Right hindlimb (tissue), 1 donor: ENCODE results near the gene UBE2J2.
"Not testable (repeated sequence)": the region's sequence is repeated elsewhere in the genome, so short reads cannot be mapped to it uniquely, and the experiment has no call there.

Experiments
- DNase-seq: peaks from one replicate; pipeline ENCODE4 v3.0.0-alpha.2; 2018

UBE2J2 gene

GRCh38 chr1:1253972-1254666 lies 19.5 kb downstream of the UBE2J2 start:
- DNase-seq = no peak

DNA sequence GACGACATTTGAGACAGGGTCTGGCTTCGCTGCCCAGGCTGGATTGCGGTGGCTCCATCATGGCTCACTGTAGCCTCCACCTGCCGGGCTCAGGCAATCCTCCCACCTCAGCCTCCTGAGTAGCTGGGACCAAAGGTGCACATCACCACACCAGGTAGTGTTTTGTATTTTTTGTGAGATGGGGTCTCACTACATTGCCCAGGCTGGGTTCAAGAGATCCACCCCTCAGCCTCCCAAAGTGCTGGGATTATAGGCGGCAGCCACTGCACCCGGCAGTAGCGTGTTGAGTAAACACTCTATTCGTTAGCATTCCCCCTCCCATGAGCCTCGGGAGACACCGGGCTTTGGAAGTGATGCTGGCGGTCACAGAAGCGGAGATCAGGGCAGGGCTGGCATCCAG lies 20.3 kb downstream of the UBE2J2 start:
- no peak for DNase-seq

DNA sequence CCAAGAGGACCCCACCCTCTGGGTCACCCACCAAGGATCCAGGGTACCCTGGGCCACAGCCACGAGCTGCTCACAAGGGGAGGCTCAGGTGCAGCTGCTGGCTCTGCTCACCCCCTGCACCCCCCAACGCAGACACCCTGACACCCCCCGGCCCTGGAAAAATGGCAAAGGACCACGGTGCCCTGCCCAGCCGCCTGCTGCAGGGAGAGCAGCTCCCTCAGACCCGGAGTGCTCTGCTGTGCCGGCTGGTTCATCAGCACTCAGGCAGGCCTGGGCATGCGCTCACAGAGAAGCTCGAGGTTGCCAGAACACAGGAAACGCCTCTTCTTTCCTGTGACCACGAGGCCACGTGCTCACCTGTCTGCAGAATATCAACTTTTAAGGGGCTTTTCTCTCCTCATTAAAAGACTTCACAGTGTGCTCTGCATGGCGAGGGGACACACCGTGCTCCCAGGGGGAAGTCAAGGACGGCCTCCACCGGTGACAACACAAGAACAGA lies 22.8 kb downstream of the UBE2J2 start:
- no peak for DNase-seq

GRCh38 chr1:1248009-1248913 lies 25.4 kb downstream of the UBE2J2 start:
- not testable (repeated sequence) for DNase-seq

- DNase-seq = no peak
These were observed 26.2 kb downstream of the UBE2J2 start for GRCh38 chr1:1247341-1247913.

GRCh38 chr1:1246577-1247340 lies 26.9 kb downstream of the UBE2J2 start, which contains the start of gene C1QTNF12:
Gene C1QTNF12 (minus strand): TSS chr1:1246722. CDS start chr1:1246690, 32 bp downstream.
- DNase-seq = no peak

- DNase-seq = no peak
These were observed 27.7 kb downstream of the UBE2J2 start for GRCh38 chr1:1245817-1246576.

DNA sequence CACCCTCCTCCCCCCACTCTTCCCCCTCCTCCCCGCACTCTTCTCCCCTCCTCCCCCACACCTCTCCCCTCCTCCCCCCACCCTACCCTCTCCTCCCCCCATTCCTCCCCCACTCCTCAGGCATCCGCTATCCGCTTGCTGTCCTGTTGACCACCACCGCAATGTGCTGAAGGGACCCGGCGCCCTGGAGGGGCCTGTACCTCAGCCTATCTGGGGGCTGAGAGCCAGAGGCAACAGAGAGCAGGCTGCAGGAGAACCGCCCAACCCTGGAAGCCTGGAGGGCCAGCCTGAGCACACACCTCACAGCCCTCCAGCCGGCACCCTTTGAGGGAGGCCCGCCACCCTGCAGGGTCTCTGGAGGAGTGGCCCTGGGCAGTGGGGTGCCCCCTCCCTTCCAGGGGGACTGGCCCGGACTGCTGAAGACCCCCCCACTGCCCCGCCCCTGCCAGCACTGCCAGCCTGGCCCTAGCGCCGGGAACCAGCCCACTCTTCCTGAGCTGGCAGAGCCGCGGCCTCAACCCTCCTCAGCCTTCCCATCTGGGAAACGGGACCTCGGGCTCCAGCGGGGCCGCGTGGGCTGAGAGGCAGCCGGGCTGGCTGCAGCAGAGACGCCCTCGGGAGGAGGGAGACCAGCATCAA lies 28.4 kb downstream of the UBE2J2 start:
- no peak for DNase-seq

DNA sequence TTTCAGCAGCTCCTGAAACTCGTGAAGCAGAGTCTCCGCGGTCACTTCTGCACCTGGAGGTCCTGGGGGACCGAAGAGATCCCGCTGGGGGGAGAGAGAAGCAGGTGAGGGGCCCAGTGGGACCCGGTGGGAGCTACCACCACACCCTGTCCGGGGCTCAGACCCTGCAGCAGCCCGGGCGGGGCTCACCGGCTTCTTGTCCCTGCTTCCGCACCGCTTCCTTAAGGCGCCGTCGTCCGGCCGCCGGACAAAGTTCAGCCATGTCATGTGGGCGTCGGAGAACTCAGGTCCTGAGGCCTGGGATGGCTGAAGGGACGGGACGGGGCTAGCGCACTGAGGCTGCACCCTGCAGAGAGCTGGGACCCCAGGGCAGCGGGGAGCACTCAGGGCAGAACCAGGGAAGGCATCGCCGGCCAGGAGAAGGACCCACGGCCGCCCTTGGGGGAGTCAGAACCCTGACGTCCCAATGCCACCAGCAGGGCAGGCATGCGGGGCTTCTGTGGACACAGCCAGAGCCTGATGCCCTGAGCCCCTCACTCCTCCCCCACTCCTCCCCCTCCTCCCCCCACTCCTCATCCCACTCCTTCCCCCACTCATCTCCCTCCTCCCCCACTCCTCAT lies 29.4 kb downstream of the UBE2J2 start:
- no peak for DNase-seq

DNA sequence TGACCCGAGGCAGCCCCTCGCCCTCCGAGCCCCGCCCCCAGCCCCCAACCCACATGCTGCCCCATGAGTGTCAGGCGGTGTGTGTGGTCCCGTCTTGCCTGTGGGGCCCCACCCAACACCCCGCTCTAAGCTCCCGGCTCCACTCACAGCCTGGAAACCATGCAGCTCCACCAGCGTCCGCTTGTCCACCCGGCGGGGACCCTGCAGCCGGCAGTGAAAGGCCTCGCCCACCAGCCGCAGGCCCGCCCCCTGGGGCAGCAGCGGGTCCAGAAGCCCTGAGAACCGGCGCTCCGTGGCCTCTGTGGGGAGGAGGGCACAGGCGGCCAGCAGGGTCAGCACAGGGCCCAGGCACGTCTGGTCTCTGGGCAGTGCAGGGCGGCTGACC lies 29.9 kb downstream of the UBE2J2 start:
- no peak for DNase-seq

DNA sequence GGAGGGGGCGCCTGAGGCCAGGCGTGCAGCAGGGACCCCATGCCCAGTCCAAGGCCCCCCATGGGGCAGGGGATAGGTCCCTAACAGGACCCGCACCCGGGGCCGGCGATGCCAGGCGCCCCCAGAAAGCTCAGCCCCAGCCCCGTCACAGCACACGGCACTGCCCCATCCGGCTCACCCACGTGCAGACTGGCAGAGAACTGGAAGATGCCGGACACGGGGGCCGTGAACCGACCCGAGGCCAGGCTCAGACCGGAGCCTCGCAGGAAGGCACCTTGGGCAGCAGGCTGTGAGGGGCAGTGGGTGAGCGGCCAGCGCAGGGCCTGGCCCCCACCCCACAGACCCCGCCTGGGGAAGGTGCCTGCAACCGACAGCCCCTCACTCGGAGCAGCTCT lies 30.4 kb downstream of the UBE2J2 start:
- DNase-seq = no peak

DNA sequence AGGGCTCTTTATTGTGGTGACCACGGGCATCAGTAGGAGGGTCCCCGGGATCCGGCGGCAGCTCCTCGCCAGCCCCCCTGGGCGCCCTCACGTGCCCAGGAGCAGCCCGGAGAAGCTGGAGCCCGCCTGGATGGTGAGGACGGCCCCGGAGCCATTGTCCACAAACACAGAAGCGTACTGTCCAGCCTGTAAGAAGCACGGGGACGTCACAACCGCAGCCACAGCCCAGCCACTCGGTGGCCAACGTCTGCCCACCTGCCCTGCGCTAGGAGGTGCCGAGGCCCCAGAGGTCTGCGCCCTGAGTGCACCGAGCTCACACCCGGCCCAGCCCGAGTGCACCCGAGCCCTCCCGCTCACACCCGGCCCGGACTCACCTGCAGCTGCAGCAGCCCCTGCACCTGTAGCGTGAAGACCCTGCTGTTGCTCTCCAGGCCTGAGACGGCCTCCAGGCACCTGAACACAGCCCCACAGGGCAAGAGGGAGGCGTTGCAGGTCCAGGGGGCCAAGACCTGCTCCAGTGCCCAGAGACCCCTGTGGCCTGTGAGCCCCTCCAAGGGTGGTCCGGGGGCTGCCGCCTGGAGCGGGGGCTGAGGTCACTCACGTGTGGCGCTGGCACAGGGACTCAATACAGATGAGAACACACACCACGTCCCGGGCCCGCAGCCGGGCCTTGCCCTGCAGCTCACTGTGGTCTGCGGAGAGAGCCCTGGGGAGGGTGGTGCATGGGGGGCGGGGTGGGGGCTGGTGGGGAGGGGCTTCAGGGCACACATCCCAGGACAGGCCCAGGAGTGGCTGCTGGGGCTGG lies 31.0 kb downstream of the UBE2J2 start:
- DNase-seq = no peak

DNA sequence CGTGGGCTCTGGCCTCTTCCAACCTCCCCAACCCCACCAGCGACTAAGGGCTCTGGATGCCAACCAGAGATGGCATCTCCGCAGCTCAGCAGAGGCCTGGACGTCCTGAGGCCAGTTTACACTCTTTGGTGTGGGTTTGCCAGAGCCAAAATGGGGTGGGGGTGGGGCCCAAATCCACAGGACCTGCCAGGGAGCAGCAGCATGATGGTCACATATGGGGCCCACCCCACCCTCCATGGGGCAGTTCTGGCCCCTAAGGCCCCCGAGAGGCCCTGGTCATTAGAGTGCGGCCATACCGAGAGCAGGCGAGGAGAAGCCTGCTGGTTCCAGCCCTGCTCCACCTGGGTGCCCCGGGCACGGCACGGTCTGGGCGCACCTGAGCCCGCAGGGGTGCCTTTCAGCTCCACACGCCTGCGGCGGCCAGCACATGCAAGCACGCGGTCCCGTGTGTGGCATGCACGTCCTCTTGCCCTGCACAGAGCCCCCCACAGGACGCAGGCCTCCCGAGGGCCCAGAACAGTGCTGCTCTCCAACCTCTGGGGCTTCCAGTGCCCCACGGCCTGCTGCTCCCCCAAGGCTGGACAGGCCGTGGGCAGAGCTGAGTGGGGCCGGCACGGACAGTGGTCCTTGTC lies 31.9 kb downstream of the UBE2J2 start:
- DNase-seq = no peak

- no peak for DNase-seq
These were observed 32.6 kb downstream of the UBE2J2 start for GRCh38 chr1:1240822-1241587.

DNA sequence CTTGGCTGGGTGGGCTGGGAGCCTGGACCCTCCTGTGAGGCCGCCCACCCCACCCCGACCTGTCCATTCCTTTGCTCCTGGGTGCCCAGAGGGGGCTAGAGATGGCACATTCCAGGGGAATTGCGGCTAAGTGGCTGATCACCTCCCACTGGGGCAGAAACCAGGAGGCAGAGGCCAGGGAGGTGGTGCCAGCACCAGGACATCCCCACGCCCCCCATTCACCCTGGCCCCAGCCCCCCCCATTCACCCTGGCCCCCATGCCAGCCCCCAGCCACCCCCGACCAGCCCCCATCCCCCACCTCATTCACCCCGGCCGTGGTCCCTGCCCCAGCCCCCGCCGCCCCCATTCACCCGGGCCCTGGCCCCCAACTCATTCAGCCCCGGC lies 33.3 kb downstream of the UBE2J2 start:
- no peak for DNase-seq

- DNase-seq = no peak
These were observed 33.9 kb downstream of the UBE2J2 start for GRCh38 chr1:1239614-1240347.

GRCh38 chr1:1239227-1239613 lies 34.4 kb downstream of the UBE2J2 start:
- no peak for DNase-seq

DNA sequence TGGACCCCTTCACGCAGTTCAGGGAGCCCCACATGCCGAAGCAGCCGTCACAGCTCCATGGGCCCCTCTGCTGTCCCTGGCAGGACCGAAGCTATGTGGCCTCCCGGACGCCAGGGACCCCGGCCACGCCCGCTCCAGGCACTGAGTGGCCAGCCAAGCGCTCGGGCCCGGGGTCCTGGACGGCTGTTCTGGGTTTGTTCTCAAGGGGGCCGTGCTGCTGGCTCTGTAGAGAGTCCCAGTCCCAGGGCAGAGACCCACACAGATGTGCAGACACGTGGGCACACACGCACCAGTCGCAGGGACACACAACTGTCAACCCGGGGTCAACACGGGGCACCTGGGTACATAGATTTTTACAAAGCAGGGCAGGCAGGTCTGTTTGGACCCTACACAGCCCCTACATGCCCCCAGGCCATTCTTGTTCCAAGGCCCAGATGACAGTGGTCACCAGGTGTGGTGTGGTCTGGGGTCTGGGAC lies 34.9 kb downstream of the UBE2J2 start:
- DNase-seq = no peak
